Body of pancreas (tissue), 4 donors: ENCODE results near the gene MAP2K4. TPM values are rescaled to one million over a fixed set of nuclear protein-coding genes. Genes with fewer than 3 reads are reported as not detected.

Experiments
- ATAC-seq: fragments of 150-250 bp; one replicate; pipeline ENCODE4 v1.9.1; 2016
- DNase-seq, 4 donors: peaks; one replicate each; pipeline ENCODE4 v3.0.0-alpha.2; 2019
- H3K27ac ChIP-seq, 4 donors: fragments of 200-600 bp; sonication (generic); 1 replicate in 3 of 4; 2 replicates in 1 of 4; pipeline versions ENCODE4 v1.5.1 to v1.6.1; 2016 to 2019; ENCODE audit warnings: mild to moderate bottlenecking in 1 of 4, mixed read lengths in 1 of 4, moderate library complexity in 1 of 4
- H3K27me3 ChIP-seq, 2 donors: fragments of 200-600 bp; sonication (generic); one replicate each; pipeline ENCODE4 v1.6.0; 2016; ENCODE audit warnings: mild to moderate bottlenecking in 1 of 2
- H3K36me3 ChIP-seq, 2 donors: fragments of 200-600 bp; sonication (generic); replicated peaks in 1 of 2; 2 replicates each; pipeline ENCODE4 v1.5.1; 2016; ENCODE audit warnings: low read depth in 2 of 2; ENCODE audit not compliant: insufficient read depth in 1 of 2
- H3K4me1 ChIP-seq: fragments of 200-600 bp; sonication (generic); one replicate; pipeline ENCODE4 v1.6.0; 2016
- H3K4me3 ChIP-seq, 2 donors: fragments of 200-600 bp; sonication (generic); 1 replicate in 1 of 2; 2 replicates in 1 of 2; pipeline ENCODE4 v1.5.1; 2016 to 2019
- H3K9me3 ChIP-seq, 3 donors: fragments of 200-600 bp; sonication (generic); 1 replicate in 2 of 3; 2 replicates in 1 of 3; pipeline ENCODE4 v1.5.1; 2016
- POLR2A ChIP-seq, 3 donors: fragments of 450-650 bp; IDR thresholded peaks; one replicate each; pipeline ENCODE4 v1.6.1; 2016; ENCODE audit warnings: antibody characterized with exemption in 3 of 3, mild to moderate bottlenecking in 2 of 3
- WGBS, 2 donors: methylation state at CpG; one replicate each; pipeline ENCODE4 v1.1.5; 2017; 5-methylcytosine and 5-hydroxymethylcytosine counted together
- intact Hi-C: fragments of 100-400 bp; cut with DNase I; formaldehyde crosslinking; loops from one replicate; pipeline ENCODE4 v1.15.1; 2023
- total RNA-seq, 2 donors: library from RNA; depleted of rRNA; stranded (reverse); fragments of >200 nt; gene quantifications; one replicate each; pipeline ENCODE4 v1.1.0, GENCODE V29; 2016
- TF ChIP-seq, protein P1 (sequence below), 7 experiments: fragments of 450-650 bp in 4 of 7; fragments of 200-600 bp in 3 of 7; sonication (generic) in 3 of 7; IDR thresholded peaks; one replicate each; pipeline ENCODE4 v1.5.1; 2016 to 2019; ENCODE audit warnings: antibody characterized with exemption in 7 of 7

The MAP2K4 gene
- total RNA-seq, 2 donors from 2014 or later: 12.5 to 15.2 TPM

DNA sequence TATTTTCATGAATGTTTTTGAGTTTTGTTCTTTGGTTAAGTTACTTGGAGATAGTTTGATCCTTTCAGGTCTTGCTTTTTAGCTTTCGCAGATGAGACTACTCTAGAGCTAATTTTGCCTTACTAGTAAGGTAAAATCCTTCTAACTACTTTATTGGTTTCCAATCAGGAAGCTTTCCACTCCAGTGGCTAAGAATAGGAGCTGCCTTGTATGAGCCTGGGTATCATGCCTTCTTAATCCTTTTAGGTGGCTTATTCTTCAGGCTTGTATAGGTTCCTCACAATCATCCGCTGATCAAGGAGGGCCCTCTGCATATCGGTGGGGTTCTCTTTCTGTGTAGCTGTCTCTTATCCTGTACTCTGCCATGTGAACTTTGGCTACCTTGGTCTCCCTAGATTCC, 53.7 kb downstream of the MAP2K4 start:
- Histone ChIP-seq H3K27me3 (no peaks in the 10 kb centered on the region), H3K27ac (no peak overlapping the region), H3K4me3 (no peak overlapping the region), H3K4me1 (no peaks in the 10 kb centered on the region), H3K36me3 (peaks cover 0 to 3% of the 10 kb centered on the region in 2 donors), H3K9me3 (no peaks in the 10 kb centered on the region)
- intact Hi-C loops: no loop called here
- 67 to 86% methylated on average over 3 of the region's 3 CpGs for WGBS, 2 donors
- ATAC-seq (no peak), DNase-seq (no peak)
- TF ChIP-seq, protein P1, sequence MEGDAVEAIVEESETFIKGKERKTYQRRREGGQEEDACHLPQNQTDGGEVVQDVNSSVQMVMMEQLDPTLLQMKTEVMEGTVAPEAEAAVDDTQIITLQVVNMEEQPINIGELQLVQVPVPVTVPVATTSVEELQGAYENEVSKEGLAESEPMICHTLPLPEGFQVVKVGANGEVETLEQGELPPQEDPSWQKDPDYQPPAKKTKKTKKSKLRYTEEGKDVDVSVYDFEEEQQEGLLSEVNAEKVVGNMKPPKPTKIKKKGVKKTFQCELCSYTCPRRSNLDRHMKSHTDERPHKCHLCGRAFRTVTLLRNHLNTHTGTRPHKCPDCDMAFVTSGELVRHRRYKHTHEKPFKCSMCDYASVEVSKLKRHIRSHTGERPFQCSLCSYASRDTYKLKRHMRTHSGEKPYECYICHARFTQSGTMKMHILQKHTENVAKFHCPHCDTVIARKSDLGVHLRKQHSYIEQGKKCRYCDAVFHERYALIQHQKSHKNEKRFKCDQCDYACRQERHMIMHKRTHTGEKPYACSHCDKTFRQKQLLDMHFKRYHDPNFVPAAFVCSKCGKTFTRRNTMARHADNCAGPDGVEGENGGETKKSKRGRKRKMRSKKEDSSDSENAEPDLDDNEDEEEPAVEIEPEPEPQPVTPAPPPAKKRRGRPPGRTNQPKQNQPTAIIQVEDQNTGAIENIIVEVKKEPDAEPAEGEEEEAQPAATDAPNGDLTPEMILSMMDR (IDR thresholded peaks at IDR 0.05): no peak
- no peak for TF ChIP-seq POLR2A (IDR thresholded peaks at IDR 0.05)

DNA sequence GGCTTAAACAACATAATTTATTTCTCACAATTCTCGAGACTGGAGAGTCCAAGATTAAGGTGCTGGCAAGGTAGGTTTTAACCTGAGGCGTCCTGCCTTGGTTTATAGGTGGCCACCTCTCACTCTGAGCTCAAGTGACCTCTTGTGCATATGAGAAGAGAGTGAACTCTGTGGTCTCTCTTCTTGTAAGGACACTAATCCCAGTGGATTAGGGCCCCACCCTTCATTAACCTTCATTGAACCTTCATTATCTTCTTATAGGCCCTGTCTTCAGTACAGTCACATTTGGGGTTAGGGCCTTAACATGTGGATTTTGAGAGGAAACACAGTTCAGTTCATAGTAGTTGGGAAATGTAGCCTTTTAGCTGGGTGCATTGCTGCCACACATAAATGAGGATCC, 57.1 kb downstream of the MAP2K4 start:
- Histone ChIP-seq H3K4me3 (no peak overlapping the region), H3K27me3 (no peaks in the 10 kb centered on the region), H3K9me3 (no peaks in the 10 kb centered on the region), H3K36me3 (peaks cover 0 to 3% of the 10 kb centered on the region in 2 donors), H3K27ac (no peak overlapping the region), H3K4me1 (no peaks in the 10 kb centered on the region)
- no peak for DNase-seq
- ATAC-seq: no peak
- no peak for TF ChIP-seq POLR2A (IDR thresholded peaks at IDR 0.05)
- TF ChIP-seq, protein P1 (IDR thresholded peaks at IDR 0.05): no peak
- intact Hi-C loops: no loop called here
- 93 to 97% methylated on average over 2 of the region's 2 CpGs for WGBS, 2 donors

DNA sequence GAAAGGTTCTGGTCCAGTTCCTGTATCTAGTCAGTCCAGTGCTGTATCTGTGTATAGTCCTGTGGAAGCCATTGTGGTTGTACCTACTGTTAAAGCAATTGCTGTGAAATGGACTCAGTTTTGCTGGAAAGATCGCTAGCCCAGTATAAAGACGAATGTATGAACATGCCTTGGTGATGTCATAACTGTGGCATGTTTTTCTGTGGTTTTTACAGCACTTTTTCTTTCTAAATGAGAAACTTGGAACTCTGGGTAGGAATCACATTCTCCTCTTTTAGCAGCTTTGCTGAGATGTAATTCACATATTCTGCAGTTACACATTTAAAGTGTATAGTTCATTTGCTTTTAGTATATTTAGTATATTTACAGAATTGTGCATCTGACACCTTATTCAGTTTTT, 58.1 kb downstream of the MAP2K4 start:
- no peak overlapping the region for H3K27ac ChIP-seq
- DNase-seq: no peak
- no peaks in the 10 kb centered on the region for H3K9me3 ChIP-seq
- peaks cover 0 to 5% of the 10 kb centered on the region in 2 donors for H3K36me3 ChIP-seq
- no peaks in the 10 kb centered on the region for H3K27me3 ChIP-seq
- intact Hi-C loops: no loop called here
- TF ChIP-seq POLR2A (IDR thresholded peaks at IDR 0.05): no peak
- TF ChIP-seq, protein P1 (IDR thresholded peaks at IDR 0.05): no peak
- no peak overlapping the region for H3K4me3 ChIP-seq
- ATAC-seq: no peak
- 65 to 79% methylated on average over 2 of the region's 2 CpGs for whole genome bisulfite sequencing, 2 donors
- H3K4me1 ChIP-seq: no peaks in the 10 kb centered on the region

DNA sequence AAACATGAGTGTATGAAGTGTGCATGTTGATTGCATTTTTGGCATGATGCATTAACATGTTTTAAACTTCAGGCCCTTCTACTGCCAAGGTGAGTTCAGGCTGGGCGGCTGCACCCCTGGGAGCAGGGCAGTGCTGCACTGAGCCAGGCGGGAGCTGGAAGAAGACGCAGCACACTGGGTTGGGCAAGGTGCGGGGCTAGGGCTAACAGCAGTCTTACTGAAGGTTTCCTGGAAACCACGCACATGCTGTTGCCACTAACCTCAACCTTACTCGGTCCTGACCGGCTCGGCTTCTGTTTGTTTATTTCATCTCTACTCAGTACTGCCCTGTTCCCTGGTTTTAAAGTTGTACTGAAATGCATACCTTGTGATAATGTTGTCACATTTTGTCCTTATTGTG, 61.0 kb downstream of the MAP2K4 start:
- DNase-seq: peak in 3 of 4 donors; percentile 24 to 30 (median 28)
- intact Hi-C loops: no loop called here
- no peak for ATAC-seq
- no peaks in the 10 kb centered on the region for H3K9me3 ChIP-seq
- no peak overlapping the region for H3K4me3 ChIP-seq
- peaks cover 0 to 2% of the 10 kb centered on the region in 2 donors for H3K36me3 ChIP-seq
- H3K27ac ChIP-seq: no peak overlapping the region
- 93 to 95% methylated on average over 8 of the region's 8 CpGs for WGBS, 2 donors
- no peak for TF ChIP-seq POLR2A (IDR thresholded peaks at IDR 0.05)
- TF ChIP-seq, protein P1 (IDR thresholded peaks at IDR 0.05): no peak
- H3K4me1 ChIP-seq: no peaks in the 10 kb centered on the region
- no peaks in the 10 kb centered on the region for H3K27me3 ChIP-seq
